PC-9 (cell line): ENCODE results near the gene FUS. TPM values are rescaled to one million over a fixed set of nuclear protein-coding genes. Genes with fewer than 3 reads are reported as not detected.

ENCODE experiments used
- BruUV-seq: library from RNA; stranded (reverse); fragments of 400-500 nt; replicated peaks from 2 replicates; lab custom pipeline; 2021; lab: Mats Ljungman, UMichigan
- CTCF ChIA-PET: fragments of 300-600 bp; sonication (Branson Sonifier 250); formaldehyde crosslinking; loops from one replicate; lab custom pipeline; 2022; ENCODE audit warnings: antibody characterized with exemption; lab: Charles Lee
- POLR2A ChIA-PET: fragments of 300-600 bp; sonication (Branson Sonifier 250); formaldehyde crosslinking; loops from one replicate; lab custom pipeline; 2022; ENCODE audit warnings: antibody characterized with exemption; ENCODE audit not compliant: unreplicated experiment; lab: Charles Lee
- DNase-seq, 2 experiments: peaks; one replicate each; pipeline versions ENCODE4 v3.0.0 to v3.0.0-alpha.2; 2015 to 2022; ENCODE audit warnings: mixed read lengths in 1 of 2
- H2AFZ ChIP-seq: fragments of 200-600 bp; sonication (generic); 2 replicates; pipeline ENCODE4 v1.8.1; 2017; ENCODE audit warnings: antibody characterized with exemption
- H3F3A ChIP-seq: fragments of 200-600 bp; sonication (generic); 2 replicates; pipeline ENCODE4 v1.8.1; 2017; ENCODE audit warnings: antibody characterized with exemption, mild to moderate bottlenecking, low read depth; ENCODE audit not compliant: insufficient read depth
- H3K27ac ChIP-seq: fragments of 200-600 bp; sonication (generic); 2 replicates; pipeline ENCODE4 v1.6.1; 2016; ENCODE audit warnings: mixed run types
- H3K27me3 ChIP-seq: fragments of 200-600 bp; sonication (generic); 2 replicates; pipeline ENCODE4 v1.6.1; 2016; ENCODE audit warnings: low read depth, mixed run types; ENCODE audit not compliant: insufficient read depth
- H3K36me3 ChIP-seq: fragments of 200-600 bp; sonication (generic); 2 replicates; pipeline ENCODE4 v1.6.1; 2016; ENCODE audit warnings: low read depth, mixed run types
- H3K4me1 ChIP-seq: fragments of 200-600 bp; sonication (generic); replicated peaks from 2 replicates; pipeline ENCODE4 v1.6.1; 2016; ENCODE audit warnings: mixed run types; ENCODE audit not compliant: insufficient read depth
- H3K4me2 ChIP-seq: fragments of 200-600 bp; sonication (generic); 2 replicates; pipeline ENCODE4 v1.6.1; 2017; ENCODE audit warnings: mixed run types
- H3K4me3 ChIP-seq: fragments of 200-600 bp; sonication (generic); 2 replicates; pipeline ENCODE4 v1.6.1; 2016; ENCODE audit warnings: mixed run types
- H3K79me2 ChIP-seq: fragments of 200-600 bp; sonication (generic); 2 replicates; pipeline ENCODE4 v1.6.1; 2017; ENCODE audit warnings: low read depth, mixed run types
- H3K9me2 ChIP-seq: fragments of 200-600 bp; sonication (generic); 2 replicates; pipeline ENCODE4 v1.8.1; 2017; ENCODE audit warnings: mild to moderate bottlenecking; ENCODE audit not compliant: insufficient read depth
- H3K9me3 ChIP-seq: fragments of 200-600 bp; sonication (generic); 2 replicates; pipeline ENCODE4 v1.8.1; 2016; ENCODE audit warnings: low read depth; ENCODE audit not compliant: insufficient read depth
- H4K20me1 ChIP-seq: fragments of 200-600 bp; sonication (generic); 2 replicates; pipeline ENCODE4 v1.8.1; 2017; ENCODE audit not compliant: insufficient read depth
- CTCF ChIP-seq: fragments of 200-600 bp; sonication (generic); conservative IDR thresholded peaks from 2 replicates; pipeline ENCODE4 v1.6.1; 2017; ENCODE audit warnings: mixed run types, antibody characterized with exemption, mild to moderate bottlenecking, moderate library complexity
- EZH2 ChIP-seq: fragments of 200-600 bp; sonication (generic); IDR thresholded peaks from 2 replicates; pipeline ENCODE4 v1.8.0; 2017; ENCODE audit warnings: antibody characterized with exemption, low read depth
- intact Hi-C: fragments of 100-400 bp; cut with micrococcal nuclease; formaldehyde crosslinking; loops from one replicate; pipeline ENCODE4 v1.10.0; 2022; ENCODE audit not compliant: unreplicated experiment
- total RNA-seq: library from RNA; stranded (reverse); gene quantifications from 2 replicates; pipeline ENCODE4 v1.2.3, GENCODE V29; 2021

FUS gene
- total RNA-seq, 1 experiment from 2014 or later: 637 TPM

DNA sequence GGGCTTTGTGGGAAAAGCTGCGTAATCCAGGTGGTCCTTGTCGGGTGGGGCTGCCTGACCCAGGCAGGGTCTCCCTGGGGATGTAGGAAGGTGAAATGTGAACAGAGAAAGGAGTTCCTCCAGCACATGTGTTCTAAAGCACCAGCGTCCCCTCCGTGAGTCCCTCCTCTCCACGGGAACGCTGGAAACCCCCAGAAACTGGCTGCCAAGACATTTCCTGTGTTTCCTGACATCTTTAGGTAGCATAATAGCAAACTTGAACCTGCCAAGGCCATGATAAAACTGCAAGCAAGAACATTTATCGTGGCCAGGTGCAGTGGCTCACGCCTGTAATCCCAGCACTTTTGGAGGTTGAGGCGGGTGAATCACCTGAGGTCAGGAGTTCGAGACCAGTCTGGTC, 49.6 kb downstream of the FUS start:
- intact Hi-C loops: no loop called here
- ChIA-PET CTCF (no interaction called here), POLR2A (no interaction called here)
- H3K4me3 ChIP-seq: no peak overlapping the region
- no peaks in the 10 kb centered on the region for H4K20me1 ChIP-seq
- H3F3A ChIP-seq: no peaks in the 10 kb centered on the region
- no peak overlapping the region for H3K4me2 ChIP-seq
- no peaks in the 10 kb centered on the region for H3K36me3 ChIP-seq
- TF ChIP-seq EZH2 (no peak), CTCF (no peak)
- no peaks in the 10 kb centered on the region for H3K9me3 ChIP-seq
- no peaks in the 10 kb centered on the region for H3K27me3 ChIP-seq
- no peaks in the 10 kb centered on the region for H3K79me2 ChIP-seq
- no peak overlapping the region for H3K27ac ChIP-seq
- H3K9me2 ChIP-seq: no peaks in the 10 kb centered on the region
- DNase-seq: no peak
- BruUV-seq: no TSS peak
- no peaks in the 10 kb centered on the region for H3K4me1 ChIP-seq
- H2AFZ ChIP-seq: no peak overlapping the region

DNA sequence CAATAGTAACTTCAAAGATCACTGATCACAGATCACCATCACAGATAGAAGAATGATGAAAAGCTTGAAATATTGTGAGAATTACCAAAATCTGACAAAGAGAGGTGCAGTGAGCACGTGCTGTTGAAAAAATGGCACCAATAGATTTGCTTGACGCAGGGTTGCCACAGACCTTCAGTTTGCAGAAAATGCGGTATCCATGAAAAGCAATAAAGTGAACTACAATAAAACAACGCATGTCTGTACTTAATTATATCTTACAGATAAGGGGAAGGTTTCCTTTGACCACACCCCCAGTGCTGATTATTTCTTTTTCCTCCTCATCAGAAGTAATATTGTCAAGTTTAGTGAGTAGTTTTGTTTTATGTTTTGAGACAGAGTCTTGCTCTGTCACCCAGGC, 58.1 kb downstream of the FUS start:
- H3K27ac ChIP-seq: no peak overlapping the region
- H3K4me3 ChIP-seq: no peak overlapping the region
- intact Hi-C loops: no loop called here
- H3K9me3 ChIP-seq: no peaks in the 10 kb centered on the region
- TF ChIP-seq CTCF: no peak
- no peak for TF ChIP-seq EZH2
- CTCF ChIA-PET: no interaction called here
- no peak overlapping the region for H3K4me2 ChIP-seq
- H3K4me1 ChIP-seq: peaks cover 13% of the 10 kb centered on the region
- H2AFZ ChIP-seq: no peak overlapping the region
- no peaks in the 10 kb centered on the region for H3K9me2 ChIP-seq
- POLR2A ChIA-PET: no interaction called here
- BruUV-seq: no TSS peak
- no peaks in the 10 kb centered on the region for H3K79me2 ChIP-seq
- H3F3A ChIP-seq: peaks cover 17% of the 10 kb centered on the region
- no peaks in the 10 kb centered on the region for H3K36me3 ChIP-seq
- DNase-seq: no peak
- no peaks in the 10 kb centered on the region for H3K27me3 ChIP-seq
- no peaks in the 10 kb centered on the region for H4K20me1 ChIP-seq

Other genes with a start within 250 kb of the FUS start
- gene ORAI3, start 231.1 kb upstream of the FUS start, total RNA-seq: 40.7 and 43.5 TPM in 2 replicates
- gene SETD1A, start 222.4 kb upstream of the FUS start, total RNA-seq: 29.6 and 33.2 TPM in 2 replicates
- 34.8 and 44.2 TPM in 2 replicates for gene HSD3B7, start 194.9 kb upstream of the FUS start, total RNA-seq
- 3.9 and 5.6 TPM in 2 replicates for gene STX1B, start 169.5 kb upstream of the FUS start, total RNA-seq
- 85.8 and 100 TPM in 2 replicates for gene STX4, start 146.6 kb upstream of the FUS start, total RNA-seq
- 13.2 and 17.4 TPM in 2 replicates for gene ZNF668, start 105.9 kb upstream of the FUS start, total RNA-seq
- gene ZNF646, start 105.7 kb upstream of the FUS start, total RNA-seq: 25.4 and 30.7 TPM in 2 replicates
- 7.7 and 9.2 TPM in 2 replicates for gene PRSS53, start 91.2 kb upstream of the FUS start, total RNA-seq
- 46.0 and 59.9 TPM in 2 replicates for gene VKORC1, start 85.3 kb upstream of the FUS start, total RNA-seq
- gene BCKDK, start 71.8 kb upstream of the FUS start, total RNA-seq: 41.5 and 66.5 TPM in 2 replicates
- gene KAT8, start 62.5 kb upstream of the FUS start, total RNA-seq: 81.4 and 84.3 TPM in 2 replicates
- gene PRSS8, start 44.4 kb upstream of the FUS start, total RNA-seq: 147 and 154 TPM in 2 replicates
- 4.1 and 6.8 TPM in 2 replicates for gene PRSS36, start 30.1 kb upstream of the FUS start, total RNA-seq
- gene PYCARD, start 22.6 kb downstream of the FUS start, total RNA-seq: 72.9 and 107 TPM in 2 replicates
- 0.09 TPM in 1 of 2 replicates, not detected in the other for gene TRIM72, start 34.0 kb downstream of the FUS start, total RNA-seq
- gene PYDC1, start 37.0 kb downstream of the FUS start, total RNA-seq: not detected in 2 replicates
- 0.90 and 1.3 TPM in 2 replicates for gene ITGAM, start 79.8 kb downstream of the FUS start, total RNA-seq
- gene ITGAX, start 175.0 kb downstream of the FUS start, total RNA-seq: 1.1 and 1.2 TPM in 2 replicates
- gene ITGAD, start 213.2 kb downstream of the FUS start, total RNA-seq: not detected in 2 replicates
- not detected in 2 replicates for gene COX6A2, start 248.2 kb downstream of the FUS start, total RNA-seq